GM12872 (cell line): ENCODE measurements around the gene B9D2.
A peak's percentile ranks its signal among the peaks of the same experiment; 100 is the strongest.

Experiments
- CTCF ChIP-seq: IDR thresholded peaks from 3 replicates; pipeline ENCODE4 v1.5.1; 2011; ENCODE audit warnings: low read depth, mild to moderate bottlenecking, low read length, moderate library complexity; ENCODE audit not compliant: insufficient read depth

B9D2 gene

DNA sequence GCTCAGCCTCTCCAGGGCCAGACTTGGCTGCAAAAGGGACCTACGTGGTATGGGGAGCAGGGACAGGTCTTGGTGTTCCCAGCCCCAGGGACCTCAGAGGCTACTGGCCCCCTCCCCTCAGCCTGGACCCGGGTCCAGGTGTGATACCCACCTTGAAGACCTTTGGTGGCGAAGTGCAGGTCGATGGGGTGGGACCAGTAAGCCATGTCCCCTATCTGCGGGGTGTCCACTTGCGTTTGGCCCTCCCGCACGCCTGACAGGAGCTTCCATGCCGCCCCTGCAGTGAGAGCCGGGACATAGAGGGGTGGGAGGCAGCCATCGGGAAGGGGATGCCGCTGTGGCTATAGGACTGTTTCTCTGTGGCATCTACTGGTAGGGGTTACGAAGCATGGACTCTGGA lies 6.2 kb downstream of the B9D2 start:
- TF ChIP-seq CTCF, result no peak

- TF ChIP-seq CTCF, result no peak
These were observed 6.8 kb downstream of the B9D2 start for GRCh38 chr19:41356984-41357739.

GRCh38 chr19:41355802-41356201 lies 8.1 kb downstream of the B9D2 start:
- TF ChIP-seq CTCF, result no peak

GRCh38 chr19:41355035-41355434 lies 8.9 kb downstream of the B9D2 start:
- TF ChIP-seq CTCF, result no peak

DNA sequence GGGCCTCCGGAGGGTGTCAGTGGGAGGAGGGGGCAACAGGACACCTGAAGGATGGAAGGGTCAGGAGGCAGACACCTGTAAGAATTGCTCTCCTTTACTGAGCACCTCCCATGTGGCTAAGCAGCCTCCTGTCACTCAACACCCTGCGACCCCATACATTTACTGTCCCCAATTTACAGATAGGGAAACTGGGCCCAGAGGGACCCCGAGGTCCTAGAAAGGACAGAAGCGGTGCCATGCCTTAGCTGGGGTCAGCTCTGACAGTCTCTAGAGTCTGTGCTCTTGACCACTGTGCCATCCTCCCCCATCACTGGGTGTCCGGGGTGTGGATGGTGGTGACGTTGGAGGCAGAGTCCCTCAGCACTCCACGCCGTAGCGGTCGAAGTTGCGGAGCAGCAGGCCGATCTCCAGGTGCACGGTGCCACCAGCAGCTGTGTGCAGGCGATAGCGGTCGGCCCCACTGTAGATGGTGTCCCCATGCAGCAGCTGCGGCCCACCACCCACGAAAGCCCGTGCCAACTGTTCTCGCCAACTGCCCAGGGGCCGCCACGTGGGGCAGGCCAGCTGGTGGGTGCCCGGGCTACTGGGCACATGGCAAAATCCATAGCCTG lies 9.5 kb downstream of the B9D2 start:
- no peak for TF ChIP-seq CTCF

- peak; percentile 85 for TF ChIP-seq CTCF
These were observed 10.2 kb downstream of the B9D2 start, which contains the start of gene TGFB1 for GRCh38 chr19:41353466-41354342. Gene TGFB1, minus strand, starts transcription at chr19:41353922. Its CDS starts 878 bp downstream, at chr19:41353044.
